Activated T-cell treated with anti-CD3 and anti-CD28 coated beads, Interleukin-2, amount 50 U/mL, for 1 hour (primary cell): ENCODE measurements around the gene UBP1.
"Not testable (repeated sequence)": the region's sequence is repeated elsewhere in the genome, so short reads cannot be mapped to it uniquely, and the experiment has no call there.

ENCODE experiments used
- DNase-seq: peaks from one replicate; pipeline ENCODE4 v3.0.0-alpha.2; 2020

UBP1 gene, protein sequence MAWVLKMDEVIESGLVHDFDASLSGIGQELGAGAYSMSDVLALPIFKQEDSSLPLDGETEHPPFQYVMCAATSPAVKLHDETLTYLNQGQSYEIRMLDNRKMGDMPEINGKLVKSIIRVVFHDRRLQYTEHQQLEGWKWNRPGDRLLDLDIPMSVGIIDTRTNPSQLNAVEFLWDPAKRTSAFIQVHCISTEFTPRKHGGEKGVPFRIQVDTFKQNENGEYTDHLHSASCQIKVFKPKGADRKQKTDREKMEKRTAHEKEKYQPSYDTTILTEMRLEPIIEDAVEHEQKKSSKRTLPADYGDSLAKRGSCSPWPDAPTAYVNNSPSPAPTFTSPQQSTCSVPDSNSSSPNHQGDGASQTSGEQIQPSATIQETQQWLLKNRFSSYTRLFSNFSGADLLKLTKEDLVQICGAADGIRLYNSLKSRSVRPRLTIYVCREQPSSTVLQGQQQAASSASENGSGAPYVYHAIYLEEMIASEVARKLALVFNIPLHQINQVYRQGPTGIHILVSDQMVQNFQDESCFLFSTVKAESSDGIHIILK

DNA sequence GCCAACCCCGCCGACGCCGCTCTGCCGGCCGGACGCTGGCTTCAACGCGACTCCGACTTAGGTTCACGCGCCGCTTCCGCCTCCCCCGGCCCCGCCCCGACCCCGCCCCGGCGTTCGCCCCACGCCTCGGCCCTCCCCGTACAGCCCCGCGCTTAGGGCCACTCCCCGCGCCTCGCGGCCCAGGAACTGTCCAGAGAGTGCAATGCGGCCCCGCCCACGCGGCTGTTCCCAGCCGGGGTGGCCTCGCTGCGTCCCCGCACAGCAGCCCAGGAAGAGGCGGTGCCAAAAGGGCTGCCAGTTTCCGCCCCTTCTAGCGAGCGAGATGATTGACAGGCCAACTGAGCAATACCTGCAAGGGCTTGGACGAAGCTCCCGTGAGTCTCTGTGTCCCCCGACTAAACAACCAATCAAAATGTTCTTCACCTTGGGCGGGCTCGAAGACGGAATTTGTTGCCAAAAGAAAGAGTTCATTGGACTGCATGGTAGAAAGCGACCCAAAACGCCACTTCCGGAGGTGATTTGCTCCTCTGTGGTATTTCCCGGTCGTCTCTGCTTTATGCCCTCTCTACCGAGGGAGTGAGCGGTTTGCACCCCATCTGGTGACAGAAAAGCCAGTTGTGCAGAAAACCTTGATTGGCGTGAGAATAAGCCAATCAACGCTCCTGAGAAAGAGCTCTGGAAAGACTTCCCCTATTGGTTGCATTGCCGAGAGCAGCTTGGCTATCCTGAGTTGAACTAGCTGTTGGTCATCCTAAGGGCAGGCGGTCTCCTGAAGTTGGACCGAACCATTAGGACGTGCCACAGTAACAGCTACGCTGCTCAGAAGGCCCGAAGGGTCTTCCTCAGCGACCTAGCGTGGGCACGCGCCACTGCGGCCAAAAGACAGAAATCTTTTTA lies at the start of gene UBP1:
UBP1 (minus strand) TSS at position 78 of the 897 bp plus-strand sequence. CDS start 557 bp downstream, outside the sequence.
- peak; percentile 94 for DNase-seq

DNA sequence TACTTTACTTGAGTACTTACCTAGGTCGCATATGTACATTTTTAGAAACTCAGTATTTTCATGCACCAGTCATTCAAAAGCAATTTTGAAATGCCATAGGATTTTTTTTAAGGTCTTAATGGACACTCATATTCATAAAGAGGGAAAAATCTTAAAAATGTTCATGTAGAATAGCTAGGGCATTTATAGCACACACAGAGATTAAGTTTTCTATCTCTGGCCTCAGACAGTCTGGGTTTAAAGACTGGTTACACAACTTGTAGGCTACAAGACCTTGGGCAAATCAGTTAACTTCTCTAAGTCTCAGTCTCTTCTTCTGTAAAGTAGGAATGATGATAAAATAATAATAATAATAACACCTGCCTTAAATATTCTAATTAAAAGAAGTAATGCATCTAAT lies 48.5 kb upstream of the UBP1 start:
- DNase-seq: no peak

DNA sequence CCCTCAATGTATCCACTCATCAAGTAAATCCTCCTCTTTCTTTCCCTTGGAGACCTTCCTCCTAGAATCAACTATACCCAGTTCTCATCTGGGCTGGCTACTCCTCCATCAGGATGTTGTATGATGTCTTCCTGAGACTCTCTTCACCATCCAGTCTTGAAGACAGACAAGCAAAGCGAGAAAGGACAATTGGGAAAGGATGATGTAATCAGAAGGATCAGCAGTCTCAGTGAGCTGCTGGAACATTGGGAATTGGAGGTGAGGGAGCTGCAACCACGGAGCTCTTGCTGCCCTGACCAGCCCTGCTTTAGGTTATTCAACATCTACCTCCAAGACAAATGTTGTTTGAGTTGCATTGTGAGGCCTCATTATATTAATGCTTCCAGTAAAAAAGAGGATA lies 48.0 kb upstream of the UBP1 start:
- DNase-seq: no peak

DNA sequence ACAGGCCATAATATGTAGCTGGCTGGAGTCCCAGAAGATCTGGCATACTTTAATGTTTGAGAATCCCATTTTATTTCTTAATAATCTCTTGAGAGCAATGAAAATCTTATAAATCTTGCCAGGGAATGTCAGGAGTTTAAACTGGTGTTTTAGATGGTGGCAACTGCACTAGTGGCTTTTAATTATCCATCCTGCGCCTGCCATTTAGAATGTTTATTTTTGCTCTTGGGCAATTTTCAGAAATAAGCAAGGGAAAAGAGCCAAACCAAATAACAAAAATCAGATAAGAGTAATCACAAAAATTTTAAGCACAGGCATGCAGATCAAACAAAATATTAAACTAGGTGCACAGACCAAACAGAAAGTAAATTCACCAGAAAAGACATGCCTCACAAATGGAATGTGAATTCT lies 41.9 kb upstream of the UBP1 start:
- no peak for DNase-seq

DNA sequence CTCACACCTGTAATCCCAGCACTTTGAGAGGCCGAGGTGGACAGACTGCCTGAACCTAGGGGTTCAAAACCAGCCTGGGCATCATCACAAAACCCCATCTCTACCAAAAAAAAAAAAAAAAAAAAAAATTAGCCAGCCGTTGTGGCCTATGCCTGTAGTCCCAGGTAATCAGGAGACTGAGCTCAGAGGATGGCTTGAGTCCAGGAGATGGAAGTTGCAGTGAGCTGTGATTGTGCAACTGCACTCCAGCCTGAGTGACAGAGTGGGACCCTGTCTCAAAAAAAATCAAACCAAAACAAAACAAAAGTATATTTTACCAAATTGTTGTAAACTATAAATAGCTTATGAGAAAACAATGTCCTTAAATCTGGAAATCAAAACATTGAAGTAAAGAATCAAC lies 34.7 kb upstream of the UBP1 start:
- DNase-seq: no peak

DNA sequence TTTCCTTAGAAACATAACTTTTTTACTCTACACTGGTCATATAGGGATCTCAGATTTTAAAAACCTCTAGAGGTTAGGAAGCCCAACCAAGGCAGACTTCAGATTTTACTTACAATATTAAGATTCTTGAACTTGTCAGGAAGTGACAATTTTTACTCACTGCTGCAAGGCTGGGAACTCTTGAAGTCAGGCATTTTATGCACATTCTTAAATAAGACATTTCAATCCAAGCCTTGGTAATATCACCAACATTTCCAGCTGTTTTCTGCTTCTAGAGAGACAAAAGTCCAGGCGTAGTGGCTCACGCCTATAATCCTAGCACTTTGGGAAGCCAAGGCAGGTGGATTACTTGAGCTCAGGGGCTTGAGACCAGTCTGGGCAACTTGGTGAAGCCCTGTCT lies 33.6 kb upstream of the UBP1 start:
- no peak for DNase-seq

DNA sequence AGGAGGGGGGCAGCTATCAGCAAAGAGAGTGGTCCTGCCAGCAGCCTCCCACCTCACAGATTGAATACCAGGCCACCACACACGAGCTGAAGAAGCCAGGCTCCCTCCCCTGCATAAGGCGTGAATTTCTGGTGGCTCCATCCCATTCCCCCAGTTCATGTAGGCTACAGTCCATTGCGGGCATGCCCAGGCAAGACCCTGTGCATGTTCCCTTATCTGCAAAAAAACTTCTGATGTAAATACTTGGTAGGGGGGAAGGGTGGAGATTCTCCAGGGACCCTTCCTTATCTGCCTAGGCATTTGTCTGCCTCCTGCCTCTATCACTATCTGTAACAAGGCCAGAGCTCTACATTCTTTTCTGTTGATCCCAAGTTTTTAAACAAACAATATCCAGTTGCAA lies 27.6 kb upstream of the UBP1 start:
- DNase-seq: no peak

DNA sequence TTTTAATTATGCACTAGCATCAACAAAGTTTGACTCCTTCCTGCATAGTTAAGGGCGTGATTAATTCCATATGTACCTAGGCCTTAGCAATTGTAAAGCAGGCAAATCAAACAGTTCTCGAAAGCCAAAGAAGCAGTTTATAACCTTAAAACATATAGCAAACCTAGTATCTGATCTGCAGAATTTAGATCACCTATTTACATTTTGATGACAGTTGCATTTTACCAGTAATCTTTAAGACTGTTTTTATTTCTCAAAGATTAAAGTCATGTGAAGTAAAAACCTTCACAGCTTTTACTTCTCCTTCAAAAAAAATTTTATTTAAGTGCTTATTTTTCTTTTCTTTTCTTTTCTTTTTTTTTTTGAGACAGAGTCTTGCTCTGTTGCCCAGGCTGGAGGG lies 20.9 kb upstream of the UBP1 start:
- DNase-seq: no peak

DNA sequence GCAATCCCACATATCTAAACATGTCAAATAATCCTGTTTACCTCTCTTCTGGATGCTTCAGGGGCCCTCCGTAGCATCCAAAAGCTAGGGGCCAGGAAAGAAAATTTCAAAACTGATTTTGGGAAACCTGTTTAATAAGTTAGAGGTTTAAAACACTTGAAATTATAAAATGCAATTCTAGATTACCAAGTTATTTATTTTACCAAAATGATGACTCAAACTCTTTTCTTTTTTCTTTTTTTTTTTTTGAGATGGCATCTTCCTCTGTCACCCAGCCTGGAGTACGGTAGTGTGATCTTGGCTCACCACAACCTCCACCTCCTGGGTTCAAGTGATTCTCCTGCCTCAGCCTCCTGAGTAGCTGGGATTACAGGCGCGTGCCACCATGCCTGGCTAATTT lies 19.4 kb upstream of the UBP1 start:
- not testable (repeated sequence) for DNase-seq

DNA sequence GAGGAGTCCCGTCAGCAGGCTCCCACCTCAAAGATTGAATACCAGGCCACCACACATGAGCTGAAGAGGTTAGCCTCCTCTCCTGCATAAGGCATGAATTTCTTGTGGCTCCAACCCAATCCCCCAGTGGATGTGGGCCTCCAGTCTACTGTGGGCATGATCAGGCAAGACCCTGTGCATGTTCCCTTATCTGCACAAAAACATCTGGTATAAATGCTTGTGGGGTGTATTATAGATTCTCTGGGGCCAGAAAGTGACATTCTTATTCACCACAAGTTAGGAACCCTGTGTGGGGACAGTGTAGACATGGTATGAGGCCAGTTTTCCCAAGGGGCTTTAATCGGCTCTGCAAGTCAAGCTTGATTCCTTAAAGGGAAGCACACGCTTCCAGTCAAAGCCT lies 18.2 kb upstream of the UBP1 start:
- no peak for DNase-seq

DNA sequence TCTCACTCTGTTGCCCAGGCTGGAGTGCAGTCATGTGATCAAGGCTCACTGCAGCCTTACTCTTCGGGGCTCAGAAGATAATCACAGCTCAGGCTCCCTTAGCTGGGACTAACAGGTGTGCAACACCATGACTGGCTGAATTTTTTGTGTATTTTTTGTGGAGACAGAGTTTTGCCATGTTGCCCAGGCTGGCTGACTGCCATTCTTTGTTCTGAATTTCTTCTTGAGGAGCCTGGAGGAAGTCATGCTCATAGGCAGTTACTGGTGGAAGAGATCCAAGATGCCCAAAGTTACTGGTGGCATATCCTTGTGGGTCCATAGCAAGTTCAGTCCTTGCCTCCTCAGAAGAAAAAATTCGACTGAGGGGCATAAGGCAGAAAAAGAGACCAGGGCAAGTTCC lies 16.6 kb upstream of the UBP1 start:
- no peak for DNase-seq

DNA sequence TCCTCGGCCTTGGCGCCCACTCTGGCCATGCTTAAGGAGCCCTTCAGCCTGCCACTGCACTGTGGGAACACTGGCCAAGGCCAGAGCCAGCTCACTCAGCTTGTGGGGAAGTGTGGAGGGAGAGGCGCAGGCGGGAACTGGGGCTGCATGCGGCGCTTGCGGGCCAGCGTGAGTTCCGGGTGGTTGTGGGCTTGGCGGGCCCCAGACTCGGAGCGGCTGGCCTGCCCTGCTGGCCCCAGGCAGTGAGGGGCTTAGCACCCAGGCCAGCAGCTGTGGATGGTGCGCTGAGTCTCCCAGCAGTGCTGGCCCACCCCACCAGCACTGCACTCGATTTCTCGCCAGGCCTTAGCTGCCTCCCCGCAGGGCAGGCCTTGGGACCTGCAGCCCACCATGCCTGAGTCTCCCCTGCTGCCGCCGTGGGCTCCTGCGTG lies 13.1 kb upstream of the UBP1 start:
- no peak for DNase-seq

DNA sequence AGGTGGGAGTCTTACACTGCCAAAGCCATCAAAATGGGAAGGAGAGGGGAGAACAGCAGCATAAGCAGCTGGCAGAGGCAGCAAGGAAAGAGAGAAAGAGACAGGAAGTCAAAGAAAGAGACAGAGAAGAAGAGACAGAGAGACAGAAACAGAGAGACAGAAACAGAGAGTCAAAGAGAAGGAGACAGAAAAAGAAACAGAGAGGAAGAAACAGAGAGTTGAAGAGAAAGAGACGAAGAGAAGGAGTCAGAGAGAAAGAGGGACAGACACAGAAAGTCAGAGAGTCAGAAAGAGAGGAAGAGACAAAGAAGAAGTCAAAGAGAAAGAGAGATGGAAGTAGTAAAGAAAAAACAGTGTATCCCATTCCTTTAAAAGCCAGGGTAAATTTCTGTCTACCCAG lies 11.8 kb upstream of the UBP1 start:
- DNase-seq: not testable (repeated sequence)

DNA sequence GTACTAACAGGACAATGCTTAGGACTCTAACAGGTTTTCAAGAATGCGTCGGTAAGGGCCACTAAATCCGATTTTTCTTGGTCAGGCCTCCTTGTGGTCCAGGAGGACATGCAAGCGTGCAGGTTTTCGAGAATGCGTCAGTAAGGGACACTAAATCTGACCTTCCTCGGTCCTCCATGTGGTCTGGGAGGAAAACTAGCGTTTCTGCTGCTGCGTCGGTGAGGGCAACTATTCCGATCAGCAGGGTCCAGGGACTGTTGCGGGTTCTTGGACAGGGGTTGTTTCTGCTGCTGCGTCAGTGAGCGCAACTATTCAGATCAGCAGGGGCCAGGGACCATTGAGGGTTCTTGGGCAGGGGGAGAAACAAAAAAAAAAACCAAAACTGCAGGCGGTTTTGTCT lies 7.8 kb upstream of the UBP1 start:
- no peak for DNase-seq

DNA sequence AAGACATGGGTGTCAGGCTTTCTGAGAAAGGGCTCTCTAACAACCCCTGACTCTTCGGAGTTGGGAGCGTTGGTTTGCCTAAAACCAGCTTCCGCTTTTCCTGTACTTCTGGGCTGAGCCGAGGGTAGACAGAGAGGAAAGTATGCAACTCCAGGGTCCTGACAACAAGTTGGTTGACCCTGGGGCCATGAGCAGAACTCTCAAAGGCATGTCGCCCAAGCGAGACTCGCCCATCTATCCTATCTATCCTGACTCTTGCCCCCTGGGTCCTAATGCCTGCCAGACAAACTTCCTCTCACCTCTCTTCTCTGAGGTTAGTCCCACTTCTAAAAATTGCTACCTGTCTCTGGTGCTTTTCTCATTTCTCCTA lies 7.0 kb upstream of the UBP1 start:
- DNase-seq: not testable (repeated sequence)

DNA sequence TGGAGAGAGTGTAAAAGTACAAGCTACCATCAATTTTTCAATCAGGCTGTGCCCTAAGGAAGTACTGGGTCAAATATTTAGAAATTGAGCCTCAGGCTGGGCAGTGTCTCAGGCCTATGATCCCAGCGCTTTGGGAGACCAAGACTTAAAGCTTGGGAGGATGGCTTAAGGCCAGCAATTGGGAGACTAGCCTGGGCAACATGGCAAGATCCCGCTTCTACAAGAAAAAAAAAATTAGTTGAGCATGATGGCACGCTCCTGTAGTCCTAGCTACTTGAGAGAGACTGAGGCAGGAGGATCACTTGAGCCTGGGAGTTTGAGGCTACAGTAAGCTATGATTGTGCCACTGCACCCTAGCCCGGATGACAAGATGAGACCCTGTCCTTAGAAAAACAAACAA lies 2.0 kb upstream of the UBP1 start:
- DNase-seq: no peak

DNA sequence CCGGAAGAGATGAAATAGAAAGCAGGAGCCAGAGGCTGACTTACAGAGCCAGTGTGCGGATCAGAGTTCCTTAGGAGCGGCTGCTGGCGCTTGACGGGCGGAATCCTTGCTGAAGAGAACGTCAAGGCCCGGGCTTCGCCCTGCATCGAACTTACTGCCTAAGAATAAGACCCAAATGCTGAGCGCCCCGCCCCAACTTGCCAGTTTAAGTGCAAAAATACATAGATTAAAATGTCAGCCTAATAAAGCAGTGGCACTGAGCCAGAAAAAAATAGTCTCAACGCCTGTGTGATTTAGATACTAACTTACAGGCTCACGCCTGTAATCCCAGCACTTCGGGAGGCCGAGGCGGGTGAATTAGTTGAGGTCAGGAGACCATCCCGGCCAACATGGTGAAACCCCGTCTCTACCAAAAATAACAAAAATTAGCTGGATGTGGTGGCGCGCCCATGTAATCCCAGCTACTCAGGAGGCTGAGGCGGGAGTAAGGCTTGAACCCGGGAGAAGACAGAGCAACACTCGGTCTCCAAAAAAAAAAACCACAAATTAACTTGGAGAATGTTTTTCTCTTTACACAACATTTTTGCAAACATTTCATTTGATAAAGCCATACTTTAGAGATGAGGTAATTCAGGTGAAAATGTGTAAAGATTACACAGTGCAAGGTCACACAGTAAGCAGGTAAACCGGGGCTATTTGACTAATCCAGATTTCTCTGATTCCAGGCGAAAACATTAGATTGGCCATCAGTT lies 1.2 kb upstream of the UBP1 start:
- no peak for DNase-seq

DNA sequence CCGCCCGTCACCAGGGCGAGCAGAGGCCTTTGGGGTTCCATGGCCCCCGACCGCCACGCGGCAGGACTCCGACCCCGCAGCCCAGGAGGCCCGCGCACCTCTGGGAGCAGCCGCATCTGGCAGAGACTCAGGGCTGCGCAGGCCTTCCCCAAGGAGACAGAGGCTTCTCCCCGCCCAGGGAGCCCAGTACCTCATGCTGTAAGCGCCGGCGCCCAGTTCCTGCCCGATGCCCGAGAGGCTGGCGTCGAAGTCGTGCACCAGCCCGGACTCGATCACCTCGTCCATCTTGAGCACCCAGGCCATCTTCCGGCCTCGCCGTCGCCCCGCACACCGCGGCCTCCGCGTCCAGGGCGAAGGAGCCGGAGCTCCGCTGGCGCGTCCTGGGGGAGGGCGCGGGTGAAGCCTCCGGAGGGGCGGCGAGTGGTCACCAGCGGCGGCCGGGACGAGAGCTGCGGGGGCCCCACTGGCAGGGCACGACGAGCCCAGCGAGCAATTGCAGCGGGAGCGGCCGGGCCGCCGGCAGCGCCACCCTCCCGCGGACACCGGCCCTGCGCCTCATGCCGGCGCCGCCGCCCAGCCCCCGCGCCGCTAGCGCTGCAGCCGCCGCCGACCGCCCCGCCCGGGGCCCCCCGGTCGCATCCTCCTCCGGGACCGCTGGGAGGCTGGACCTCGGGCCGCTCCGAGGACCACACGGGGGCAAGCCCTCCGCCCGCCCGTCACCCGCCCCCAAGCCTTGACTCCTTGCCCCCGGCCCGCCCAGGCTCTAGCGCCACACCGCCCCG lies 468 bp downstream of the UBP1 start:
- peak; percentile 60 for DNase-seq

DNA sequence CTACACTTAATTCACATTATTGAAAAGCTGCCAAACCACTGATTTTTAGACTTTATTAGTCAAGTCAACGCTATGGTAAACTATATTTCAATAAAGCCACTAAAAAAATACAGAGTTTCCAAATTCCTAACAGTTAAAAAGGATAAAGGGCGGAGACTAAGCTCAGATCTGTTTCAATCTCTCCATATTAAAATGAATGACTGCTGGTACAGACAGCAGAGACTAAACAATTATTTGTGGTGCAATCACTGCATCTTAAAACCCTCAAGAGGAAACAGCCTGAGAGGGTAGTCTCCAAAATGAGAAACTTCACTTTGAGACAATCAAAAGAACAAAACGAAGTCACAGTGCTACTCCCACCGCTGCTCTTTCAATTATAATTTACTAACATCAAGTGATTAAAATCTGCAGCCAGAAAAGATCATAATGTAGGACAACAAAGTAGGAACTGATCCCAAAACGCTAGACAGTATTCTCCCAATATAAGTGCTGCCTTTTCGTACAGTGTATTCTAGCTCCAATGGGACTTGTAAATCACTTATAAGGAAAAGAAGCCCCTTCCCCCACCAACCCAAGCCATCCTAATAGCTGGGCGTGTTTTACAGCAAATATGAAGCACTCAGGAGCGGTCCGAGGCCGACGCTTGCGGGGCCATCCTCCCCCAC lies 1.2 kb downstream of the UBP1 start:
- no peak for DNase-seq

DNA sequence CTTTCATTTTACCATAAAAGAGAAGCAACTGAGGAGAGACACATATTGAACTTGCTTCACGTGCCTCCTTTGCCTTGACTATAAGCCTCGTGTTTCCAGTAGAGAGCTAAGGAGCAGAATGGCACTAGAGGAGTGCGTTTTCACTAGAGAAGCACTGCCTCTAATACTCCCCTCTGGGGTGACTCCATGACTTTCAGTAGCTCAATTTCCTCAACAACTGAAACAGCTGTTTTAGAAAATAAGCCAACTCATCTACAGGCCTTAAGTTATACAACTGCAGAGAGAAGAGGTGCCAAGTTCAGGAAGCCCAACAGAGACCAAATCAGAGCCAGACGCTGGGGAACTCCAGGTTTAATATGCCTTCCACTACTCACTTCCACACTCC lies 1.9 kb downstream of the UBP1 start:
- DNase-seq: no peak

DNA sequence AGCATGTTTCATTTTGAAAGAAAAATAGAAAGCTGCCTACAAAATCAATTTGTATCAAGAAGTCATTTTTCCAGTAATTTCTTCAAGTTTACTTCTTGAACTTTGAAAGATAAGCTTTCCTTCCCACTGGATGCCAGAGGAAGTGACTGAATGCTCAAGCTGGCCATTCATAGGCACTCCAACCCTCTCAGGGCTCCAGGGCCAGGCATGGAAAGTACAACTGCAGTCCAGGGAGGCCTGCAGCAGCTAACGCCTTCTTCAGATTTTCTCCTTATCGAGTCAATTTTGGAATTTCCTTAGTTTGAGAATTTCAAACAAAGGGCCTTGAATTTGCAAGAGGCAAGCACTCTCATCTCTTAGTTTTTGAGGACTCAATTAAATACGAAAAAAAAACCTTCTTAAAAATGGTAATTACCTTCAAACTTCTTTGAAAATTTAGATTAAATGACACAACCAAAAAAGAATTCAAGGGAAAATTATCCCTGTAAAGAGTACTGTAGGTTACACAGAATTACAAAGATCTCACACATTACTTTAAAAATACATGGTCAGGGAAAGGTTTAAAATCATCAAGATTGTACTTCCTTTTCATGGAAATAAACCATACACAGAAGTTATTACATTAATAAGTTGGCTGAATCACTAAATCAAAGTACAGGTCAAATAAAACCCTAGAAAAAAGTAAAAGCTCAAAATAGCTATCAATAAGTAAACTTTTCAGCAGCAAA lies 2.5 kb downstream of the UBP1 start:
- no peak for DNase-seq
